Neural cell (in vitro differentiated cells): Measurements from ENCODE around the gene AGPAT2.

Experiments used
- CTCF ChIP-seq: fragments of 450-650 bp; IDR thresholded peaks from 2 replicates; pipeline ENCODE4 v1.5.1; 2014; ENCODE audit warnings: antibody characterized with exemption, mild to moderate bottlenecking, moderate library complexity; ENCODE audit not compliant: poor library complexity, severe bottlenecking
- EZH2 ChIP-seq: fragments of 200-600, 300-800 bp; shearing (Covaris generic), sonication (generic); IDR thresholded peaks from 2 replicates; pipeline ENCODE4 v1.6.1; 2014; ENCODE audit warnings: antibody characterized with exemption, low read length, borderline replicate concordance, mild to moderate bottlenecking; ENCODE audit not compliant: insufficient read depth, poor library complexity, severe bottlenecking
- RAD21 ChIP-seq: fragments of 450-650 bp; conservative IDR thresholded peaks from 2 replicates; pipeline ENCODE4 v1.6.1; 2014; ENCODE audit warnings: antibody characterized with exemption, mild to moderate bottlenecking, moderate library complexity
- TAF1 ChIP-seq: IDR thresholded peaks from 2 replicates; pipeline ENCODE4 v1.6.1; 2012; ENCODE audit warnings: low read depth

GRCh38 chr9:136626066-136626725, 61.1 kb downstream of the AGPAT2 start:
- TF ChIP-seq CTCF (no peak), EZH2 (no peak), RAD21 (no peak), TAF1 (no peak)
